GM12878 (cell line): Measurements from ENCODE around the gene NYAP1.

Experiments used
- NFYB ChIP-seq: IDR thresholded peaks from 2 replicates; pipeline ENCODE4 v1.6.1; 2011; ENCODE audit warnings: low read depth, mild to moderate bottlenecking, low read length, improper control_type of control experiment, moderate library complexity; ENCODE audit not compliant: insufficient read depth
- SMARCA5 ChIP-seq: fragments of 450-650 bp; IDR thresholded peaks from 2 replicates; pipeline ENCODE4 v1.6.1; 2017; ENCODE audit warnings: mild to moderate bottlenecking
- TF ChIP-seq, protein P1 (sequence below): IDR thresholded peaks from 2 replicates; pipeline ENCODE4 v1.6.1; 2011; ENCODE audit warnings: low read depth, mild to moderate bottlenecking, low read length, moderate library complexity, borderline replicate concordance; ENCODE audit errors: extremely low read depth
- TF ChIP-seq, protein P2 (sequence below): IDR thresholded peaks from 2 replicates; pipeline ENCODE4 v1.6.1; 2012; ENCODE audit warnings: mild to moderate bottlenecking, low read depth, low read length

DNA sequence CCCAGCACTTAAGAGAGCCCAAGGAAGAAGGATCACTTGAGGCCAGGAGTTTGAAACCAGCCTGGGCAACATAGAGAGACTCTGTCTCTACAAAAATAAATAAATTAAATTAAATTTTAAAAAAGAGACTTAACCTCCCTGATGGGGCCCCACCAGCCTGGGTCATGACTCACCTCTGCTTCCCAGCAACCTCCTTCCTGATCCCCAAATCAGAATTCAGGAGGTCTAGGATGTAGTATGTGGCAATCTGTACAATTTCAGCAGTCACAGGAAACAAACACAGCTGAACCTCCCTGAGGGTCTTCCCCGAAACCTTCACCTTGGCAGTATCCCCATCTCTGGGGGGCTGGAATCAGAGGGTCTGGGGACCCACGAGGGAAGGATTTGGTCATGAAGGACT is 37.7 kb upstream of the NYAP1 start:
- no peak for TF ChIP-seq NFYB
- TF ChIP-seq SMARCA5: no peak
- TF ChIP-seq, protein P1, sequence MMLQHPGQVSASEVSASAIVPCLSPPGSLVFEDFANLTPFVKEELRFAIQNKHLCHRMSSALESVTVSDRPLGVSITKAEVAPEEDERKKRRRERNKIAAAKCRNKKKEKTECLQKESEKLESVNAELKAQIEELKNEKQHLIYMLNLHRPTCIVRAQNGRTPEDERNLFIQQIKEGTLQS: no peak
- TF ChIP-seq, protein P2, sequence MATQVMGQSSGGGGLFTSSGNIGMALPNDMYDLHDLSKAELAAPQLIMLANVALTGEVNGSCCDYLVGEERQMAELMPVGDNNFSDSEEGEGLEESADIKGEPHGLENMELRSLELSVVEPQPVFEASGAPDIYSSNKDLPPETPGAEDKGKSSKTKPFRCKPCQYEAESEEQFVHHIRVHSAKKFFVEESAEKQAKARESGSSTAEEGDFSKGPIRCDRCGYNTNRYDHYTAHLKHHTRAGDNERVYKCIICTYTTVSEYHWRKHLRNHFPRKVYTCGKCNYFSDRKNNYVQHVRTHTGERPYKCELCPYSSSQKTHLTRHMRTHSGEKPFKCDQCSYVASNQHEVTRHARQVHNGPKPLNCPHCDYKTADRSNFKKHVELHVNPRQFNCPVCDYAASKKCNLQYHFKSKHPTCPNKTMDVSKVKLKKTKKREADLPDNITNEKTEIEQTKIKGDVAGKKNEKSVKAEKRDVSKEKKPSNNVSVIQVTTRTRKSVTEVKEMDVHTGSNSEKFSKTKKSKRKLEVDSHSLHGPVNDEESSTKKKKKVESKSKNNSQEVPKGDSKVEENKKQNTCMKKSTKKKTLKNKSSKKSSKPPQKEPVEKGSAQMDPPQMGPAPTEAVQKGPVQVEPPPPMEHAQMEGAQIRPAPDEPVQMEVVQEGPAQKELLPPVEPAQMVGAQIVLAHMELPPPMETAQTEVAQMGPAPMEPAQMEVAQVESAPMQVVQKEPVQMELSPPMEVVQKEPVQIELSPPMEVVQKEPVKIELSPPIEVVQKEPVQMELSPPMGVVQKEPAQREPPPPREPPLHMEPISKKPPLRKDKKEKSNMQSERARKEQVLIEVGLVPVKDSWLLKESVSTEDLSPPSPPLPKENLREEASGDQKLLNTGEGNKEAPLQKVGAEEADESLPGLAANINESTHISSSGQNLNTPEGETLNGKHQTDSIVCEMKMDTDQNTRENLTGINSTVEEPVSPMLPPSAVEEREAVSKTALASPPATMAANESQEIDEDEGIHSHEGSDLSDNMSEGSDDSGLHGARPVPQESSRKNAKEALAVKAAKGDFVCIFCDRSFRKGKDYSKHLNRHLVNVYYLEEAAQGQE: no peak
